CD4-positive, alpha-beta T cell (primary cell): ENCODE data around the gene TRIM37. TPM values are rescaled to one million over a fixed set of nuclear protein-coding genes. Genes with fewer than 3 reads are reported as not detected.
A peak's percentile ranks its signal among the peaks of the same experiment; 100 is the strongest.

Source experiments
- ATAC-seq: fragments of 200-7000 bp; cut with Tn5 transposase; one replicate; pipeline ENCODE4 v1.10.0; 2022; ENCODE audit warnings: mild to moderate bottlenecking; ENCODE audit not compliant: poor library complexity
- CTCF ChIA-PET: fragments of 350-600 bp; sonication (Branson Sonifier 250); formaldehyde crosslinking; loops from one replicate; lab custom pipeline; 2021; ENCODE audit warnings: antibody characterized with exemption, inconsistent platforms; lab: Charles Lee
- POLR2A ChIA-PET: fragments of 350-600 bp; sonication (Branson Sonifier 250); formaldehyde crosslinking; loops from one replicate; lab custom pipeline; 2021; ENCODE audit warnings: antibody characterized with exemption, inconsistent platforms; lab: Charles Lee
- DNase-seq, 14 experiments: peaks; one replicate each; pipeline ENCODE4 v3.0.0-alpha.2; 2013 to 2020; ENCODE audit warnings: mixed read lengths in 2 of 14
- H3K27ac ChIP-seq, 2 donors: one replicate each; pipeline versions ENCODE4 v1.5.1 to v1.7.0; 2013; ENCODE audit warnings: low read length in 2 of 2, low read depth in 1 of 2, mild to moderate bottlenecking in 1 of 2
- H3K27me3 ChIP-seq, 2 experiments: 1 replicate in 1 of 2; 2 replicates in 1 of 2; pipeline versions ENCODE4 v1.6.1 to v1.7.0; 2013; ENCODE audit warnings: low read length in 2 of 2, control low read depth in 1 of 2, mild to moderate bottlenecking in 1 of 2, moderate library complexity in 1 of 2; ENCODE audit not compliant: insufficient read depth in 2 of 2, control insufficient read depth in 1 of 2
- H3K36me3 ChIP-seq: one replicate; pipeline ENCODE4 v1.6.1; 2013; ENCODE audit warnings: low read length, control low read depth; ENCODE audit not compliant: insufficient read depth
- H3K4me1 ChIP-seq: one replicate; pipeline ENCODE4 v1.6.1; 2013; ENCODE audit warnings: low read length, control low read depth; ENCODE audit not compliant: insufficient read depth
- H3K4me3 ChIP-seq: one replicate; pipeline ENCODE4 v1.5.1; 2013; ENCODE audit warnings: mild to moderate bottlenecking, low read length, moderate library complexity
- H3K9me3 ChIP-seq, 2 experiments: 1 replicate in 1 of 2; 2 replicates in 1 of 2; pipeline versions ENCODE4 v1.6.1 to v1.7.0; 2013; ENCODE audit warnings: low read length in 2 of 2, mild to moderate bottlenecking in 2 of 2, control low read depth in 1 of 2, moderate library complexity in 1 of 2; ENCODE audit not compliant: control insufficient read depth in 1 of 2, insufficient read depth in 1 of 2
- H3K27ac Mint-ChIP-seq: one replicate; pipeline ENCODE4 v1.8.0; 2020; ENCODE audit warnings: mixed read lengths
- H3K27me3 Mint-ChIP-seq: one replicate; pipeline ENCODE4 v1.8.0; 2021; ENCODE audit warnings: mixed read lengths
- H3K36me3 Mint-ChIP-seq: one replicate; pipeline ENCODE4 v1.8.0; 2021; ENCODE audit warnings: low read depth, mixed read lengths
- H3K4me1 Mint-ChIP-seq: one replicate; pipeline ENCODE4 v1.8.0; 2021; ENCODE audit warnings: low read depth, mixed read lengths
- H3K4me3 Mint-ChIP-seq: one replicate; pipeline ENCODE4 v1.8.0; 2020; ENCODE audit warnings: mild to moderate bottlenecking, mixed read lengths
- H3K9me3 Mint-ChIP-seq: one replicate; pipeline ENCODE4 v1.8.0; 2020; ENCODE audit warnings: mixed read lengths
- intact Hi-C, 2 experiments: fragments of 100-400 bp; cut with DNase I in 1 of 2; cut with micrococcal nuclease in 1 of 2; formaldehyde crosslinking; loops; one replicate each; pipeline versions ENCODE4 v1.15.1 to v1.9.0; 2023 to 2025; cut with DNase I, micrococcal nuclease
- total RNA-seq, 174 experiments: library from RNA in 2 of 174; stranded (reverse) in 2 of 174; gene quantifications; one replicate each; pipeline ENCODE4 v1.2.3 and lab custom pipeline; 2021 to 2026
- TF ChIP-seq, protein P1 (sequence below): fragments of 200-600 bp; IDR thresholded peaks from one replicate; pipeline ENCODE4 v1.8.0; 2022; ENCODE audit warnings: antibody characterized with exemption, mild to moderate bottlenecking

The TRIM37 gene
- total RNA-seq, 2 experiments from 2014 or later = 16.8 to 18.0 TPM

DNA sequence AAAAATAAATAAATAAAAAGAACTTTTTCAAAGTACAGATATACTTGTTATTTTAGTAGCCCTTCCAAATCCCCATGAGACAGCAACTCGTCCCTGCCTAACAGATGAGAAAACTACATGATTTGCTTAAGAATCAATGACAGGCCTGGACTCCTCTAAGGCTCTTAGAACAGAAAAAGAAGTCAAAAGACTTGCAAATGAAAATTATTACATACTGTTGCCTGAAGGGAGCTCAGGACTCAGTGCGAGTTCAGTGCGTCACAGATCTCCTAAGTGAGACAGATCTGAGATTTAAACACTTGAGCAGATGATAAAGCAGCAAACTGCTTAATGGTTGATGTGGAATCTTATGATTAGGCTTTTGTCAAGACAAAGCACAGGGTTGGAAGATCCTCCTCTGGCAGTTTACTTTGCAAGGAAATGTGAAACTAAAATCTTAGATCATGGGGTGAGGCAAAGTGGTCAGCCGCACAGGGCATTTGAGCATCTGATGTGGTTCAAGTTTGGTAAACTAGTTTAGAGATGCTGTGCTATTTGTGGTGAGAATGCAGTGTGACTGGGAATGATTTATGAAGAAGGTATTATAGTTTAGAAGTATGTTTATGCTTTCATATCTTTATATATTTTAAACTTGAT lies 138.1 kb downstream of the TRIM37 start:
- H3K36me3 ChIP-seq = no peaks in the 10 kb centered on the region
- no peaks in the 10 kb centered on the region for H3K27me3 ChIP-seq
- Mint-ChIP-seq H3K4me3 (no peak overlapping the region), H3K4me1 (no peaks in the 10 kb centered on the region), H3K27ac (no peak overlapping the region), H3K36me3 (no peaks in the 10 kb centered on the region), H3K27me3 (no peaks in the 10 kb centered on the region), H3K9me3 (no peaks in the 10 kb centered on the region)
- ChIA-PET POLR2A (no interaction called here), CTCF (no interaction called here)
- no peaks in the 10 kb centered on the region for H3K9me3 ChIP-seq
- intact Hi-C loops = no loop called here
- H3K4me3 ChIP-seq = no peak overlapping the region
- H3K4me1 ChIP-seq = no peaks in the 10 kb centered on the region
- TF ChIP-seq, protein P1, sequence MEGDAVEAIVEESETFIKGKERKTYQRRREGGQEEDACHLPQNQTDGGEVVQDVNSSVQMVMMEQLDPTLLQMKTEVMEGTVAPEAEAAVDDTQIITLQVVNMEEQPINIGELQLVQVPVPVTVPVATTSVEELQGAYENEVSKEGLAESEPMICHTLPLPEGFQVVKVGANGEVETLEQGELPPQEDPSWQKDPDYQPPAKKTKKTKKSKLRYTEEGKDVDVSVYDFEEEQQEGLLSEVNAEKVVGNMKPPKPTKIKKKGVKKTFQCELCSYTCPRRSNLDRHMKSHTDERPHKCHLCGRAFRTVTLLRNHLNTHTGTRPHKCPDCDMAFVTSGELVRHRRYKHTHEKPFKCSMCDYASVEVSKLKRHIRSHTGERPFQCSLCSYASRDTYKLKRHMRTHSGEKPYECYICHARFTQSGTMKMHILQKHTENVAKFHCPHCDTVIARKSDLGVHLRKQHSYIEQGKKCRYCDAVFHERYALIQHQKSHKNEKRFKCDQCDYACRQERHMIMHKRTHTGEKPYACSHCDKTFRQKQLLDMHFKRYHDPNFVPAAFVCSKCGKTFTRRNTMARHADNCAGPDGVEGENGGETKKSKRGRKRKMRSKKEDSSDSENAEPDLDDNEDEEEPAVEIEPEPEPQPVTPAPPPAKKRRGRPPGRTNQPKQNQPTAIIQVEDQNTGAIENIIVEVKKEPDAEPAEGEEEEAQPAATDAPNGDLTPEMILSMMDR = no peak
- no peak overlapping the region for H3K27ac ChIP-seq
- ATAC-seq = no peak
- peak in 1 of 14 experiments; percentile 28 for DNase-seq

DNA sequence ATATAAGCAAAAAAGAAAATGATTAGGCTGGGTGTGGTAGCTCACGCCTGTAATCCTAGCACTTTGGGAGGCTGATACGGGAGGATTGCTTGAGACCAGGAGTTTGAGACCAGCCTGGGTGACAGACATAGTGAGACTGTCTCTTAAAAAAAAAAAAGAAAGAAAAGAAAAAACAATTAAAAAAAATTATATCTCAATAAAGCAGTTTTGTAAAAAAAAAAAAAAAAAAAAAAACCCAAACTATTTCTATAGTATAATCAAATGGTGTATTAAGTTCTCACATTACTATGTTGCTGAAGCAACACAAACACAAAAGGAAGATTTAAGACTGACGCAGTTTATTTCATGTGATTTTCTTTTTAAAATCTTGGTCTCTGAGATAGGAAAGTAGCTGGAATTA lies 140.5 kb downstream of the TRIM37 start:
- Histone ChIP-seq H3K36me3 (no peaks in the 10 kb centered on the region), H3K4me3 (no peak overlapping the region), H3K27me3 (no peaks in the 10 kb centered on the region), H3K9me3 (no peaks in the 10 kb centered on the region), H3K4me1 (no peaks in the 10 kb centered on the region), H3K27ac (no peak overlapping the region)
- no peaks in the 10 kb centered on the region for H3K4me1 Mint-ChIP-seq
- intact Hi-C loops = no loop called here
- DNase-seq (no peak), ATAC-seq (no peak)
- no peak overlapping the region for H3K4me3 Mint-ChIP-seq
- no peaks in the 10 kb centered on the region for H3K27me3 Mint-ChIP-seq
- no peaks in the 10 kb centered on the region for H3K9me3 Mint-ChIP-seq
- ChIA-PET CTCF (no interaction called here), POLR2A (no interaction called here)
- H3K36me3 Mint-ChIP-seq = no peaks in the 10 kb centered on the region
- no peak overlapping the region for H3K27ac Mint-ChIP-seq
- TF ChIP-seq, protein P1 = no peak

DNA sequence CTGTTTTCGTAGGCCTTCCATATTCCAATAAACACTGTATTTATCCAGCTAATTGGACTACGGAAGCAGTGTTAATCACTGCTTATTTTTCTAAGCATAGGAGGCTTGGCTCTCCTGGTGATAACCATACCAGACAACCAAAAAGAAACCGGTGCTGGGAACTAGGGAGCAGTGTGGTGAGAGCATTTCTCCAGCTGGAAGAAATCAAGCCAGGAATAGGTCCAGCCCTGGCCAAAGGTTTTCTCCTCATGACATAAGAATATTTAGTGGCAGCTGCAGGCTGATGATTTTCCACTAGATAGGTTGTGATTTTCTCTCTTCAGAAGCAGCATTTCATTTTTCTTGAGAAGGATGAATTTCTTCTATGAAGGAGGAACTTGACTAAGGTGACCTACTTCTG lies 141.5 kb downstream of the TRIM37 start:
- Histone ChIP-seq H3K27me3 (no peaks in the 10 kb centered on the region), H3K9me3 (no peaks in the 10 kb centered on the region), H3K36me3 (no peaks in the 10 kb centered on the region), H3K4me3 (no peak overlapping the region), H3K27ac (no peak overlapping the region), H3K4me1 (no peaks in the 10 kb centered on the region)
- H3K27ac Mint-ChIP-seq = no peak overlapping the region
- TF ChIP-seq, protein P1 = no peak
- H3K9me3 Mint-ChIP-seq = no peaks in the 10 kb centered on the region
- ATAC-seq (no peak), DNase-seq (no peak)
- H3K27me3 Mint-ChIP-seq = no peaks in the 10 kb centered on the region
- no peaks in the 10 kb centered on the region for H3K4me1 Mint-ChIP-seq
- H3K4me3 Mint-ChIP-seq = no peak overlapping the region
- intact Hi-C loops = no loop called here
- ChIA-PET POLR2A (no interaction called here), CTCF (no interaction called here)
- H3K36me3 Mint-ChIP-seq = no peaks in the 10 kb centered on the region
